Measurements from ENCODE around the gene ETV3. TPM values are rescaled to one million over a fixed set of nuclear protein-coding genes. Genes with fewer than 3 reads are reported as not detected.

Gene ETV3
- total and polyA plus RNA-seq, 2 of the 13 experiments (the other 11 are each of a cell fraction or from before 2014, with no cell fraction given): 4.2 to 5.8 TPM

GRCh38 chr1:157156058-157156541, 17.9 kb upstream of the ETV3 start (continued):
- peak; percentile 31; the same call in 1 of the 2 replicates for TF ChIP-seq GABPB1 (CRISPR knock-in tag; IDR thresholded peaks at IDR 0.05)
- TF ChIP-seq UBTF (CRISPR knock-in tag; IDR thresholded peaks at IDR 0.05): peak; percentile 25; the same call in 1 of the 2 replicates
- peak; percentile 32; the same call in 1 of the 2 replicates for TF ChIP-seq ZNF687 (CRISPR knock-in tag; IDR thresholded peaks at IDR 0.05)
- TF ChIP-seq ZBTB10 (CRISPR knock-in tag; IDR thresholded peaks at IDR 0.05; ENCODE audit: borderline replicate concordance): peak; percentile 43; the same call in 1 of the 2 replicates
- TF ChIP-seq MYPOP (CRISPR knock-in tag; IDR thresholded peaks at IDR 0.05): peak; percentile 52; the same call in 1 of the 2 replicates
- TF ChIP-seq SMAD1 (CRISPR knock-in tag; IDR thresholded peaks at IDR 0.05; ENCODE audit: borderline replicate concordance, low read depth): 0 out of 2 replicates have a peak, but pooled peaks have one; percentile 33
- TF ChIP-seq PCBP1 (IDR thresholded peaks at IDR 0.05; ENCODE audit: borderline replicate concordance, low read depth, low read length): 0 out of 2 replicates have a peak, but pooled peaks have one; percentile 14
- no peak for TF ChIP-seq ZNF597 (CRISPR knock-in tag; IDR thresholded peaks at IDR 0.05)
- 0 out of 2 replicates have a peak, but pooled peaks have one; percentile 11 for TF ChIP-seq HOXA3 (CRISPR knock-in tag; IDR thresholded peaks at IDR 0.05)
- 0 out of 2 replicates have a peak, but pooled peaks have one; percentile 29 for TF ChIP-seq NFKB2 (CRISPR knock-in tag; IDR thresholded peaks at IDR 0.05; ENCODE audit: borderline replicate concordance)
- TF ChIP-seq MZF1 (CRISPR knock-in tag; IDR thresholded peaks at IDR 0.05; ENCODE audit: borderline replicate concordance): no peak
- TF ChIP-seq ZNF619 (CRISPR knock-in tag; IDR thresholded peaks at IDR 0.05): 0 out of 2 replicates have a peak, but pooled peaks have one; percentile 40
- TF ChIP-seq RAD21 (CRISPR knock-in tag; IDR thresholded peaks at IDR 0.05): peak; percentile 83
- TF ChIP-seq NR2F6 (IDR thresholded peaks at IDR 0.05): no peak
- no peak for TF ChIP-seq NR2F6 (CRISPR knock-in tag; IDR thresholded peaks at IDR 0.05)
- TF ChIP-seq MEIS2 (CRISPR knock-in tag; IDR thresholded peaks at IDR 0.05): 0 out of 2 replicates have a peak, but pooled peaks have one; percentile 21
- TF ChIP-seq KAT8 (CRISPR knock-in tag; IDR thresholded peaks at IDR 0.05): 0 out of 2 replicates have a peak, but pooled peaks have one; percentile 16
- TF ChIP-seq RXRA (CRISPR knock-in tag; IDR thresholded peaks at IDR 0.05): 0 out of 2 replicates have a peak, but pooled peaks have one; percentile 22
